Astrocyte of the hippocampus (primary cell): ENCODE results near the gene SIGLEC1.
A peak's percentile ranks its signal among the peaks of the same experiment; 100 is the strongest.

Experiments
- DNase-seq: peaks from one replicate; pipeline ENCODE4 v3.0.0; 2011; ENCODE audit warnings: low read depth, low spot score

Gene SIGLEC1

DNA sequence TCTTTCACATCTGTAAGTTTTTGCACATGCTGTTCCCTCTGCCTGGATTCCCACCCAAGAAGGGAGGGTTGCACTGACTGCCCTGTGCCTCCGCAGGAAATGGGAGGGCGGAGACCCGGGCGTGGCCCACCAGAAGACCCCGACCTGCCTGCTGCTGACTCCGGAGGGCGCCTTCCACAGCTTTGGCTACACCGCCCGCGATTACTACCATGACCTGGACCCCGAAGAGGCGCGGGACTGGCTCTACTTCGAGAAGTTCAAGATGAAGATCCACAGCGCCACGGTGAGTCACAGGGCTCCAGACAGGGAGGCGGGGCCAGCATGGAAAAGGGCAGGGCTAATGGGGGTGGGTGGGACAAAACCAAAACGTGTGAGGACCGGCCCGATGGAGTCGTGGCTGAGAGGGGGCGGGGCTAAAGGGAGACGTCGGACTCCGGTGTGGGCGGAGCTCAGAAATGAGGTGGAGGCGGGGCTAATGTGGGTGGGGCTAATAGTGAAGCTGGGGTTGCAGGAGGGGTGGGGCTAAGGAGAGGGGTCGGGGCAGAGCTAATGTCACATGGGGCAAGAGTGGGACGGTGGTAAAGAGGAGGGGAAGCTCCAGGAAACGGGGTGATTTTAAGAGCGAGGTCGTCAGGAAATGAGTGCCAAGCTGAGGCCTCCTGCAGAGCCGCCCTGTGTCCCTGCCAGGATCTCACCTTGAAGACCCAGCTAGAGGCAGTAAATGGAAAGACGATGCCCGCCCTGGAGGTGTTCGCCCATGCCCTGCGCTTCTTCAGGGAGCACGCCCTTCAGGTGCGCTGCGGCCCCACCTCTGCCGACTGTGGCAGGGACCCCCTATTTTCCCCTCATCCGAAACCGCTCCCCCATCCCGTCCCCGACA lies 32.6 kb upstream of the SIGLEC1 start:
- peak; percentile 64 for DNase-seq

DNA sequence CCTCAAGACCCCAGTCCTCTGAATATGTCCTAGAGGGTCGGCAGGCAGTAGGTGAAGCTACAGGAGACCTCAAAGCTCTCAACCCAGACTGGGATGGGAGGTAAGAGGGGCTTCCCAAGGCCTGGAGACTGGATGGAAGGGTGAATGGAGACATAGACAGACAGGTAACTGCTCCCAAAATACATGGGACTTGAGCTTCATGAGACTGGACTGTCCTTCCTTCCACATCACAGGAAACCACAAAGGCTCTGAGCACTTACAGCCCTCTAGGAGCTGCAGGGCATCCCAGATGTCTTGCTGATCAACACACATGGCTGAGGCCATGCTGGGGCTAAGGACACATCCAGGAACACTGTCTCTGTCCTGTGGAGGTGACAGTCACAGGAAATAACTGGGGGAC lies 31.6 kb upstream of the SIGLEC1 start:
- no peak for DNase-seq

DNA sequence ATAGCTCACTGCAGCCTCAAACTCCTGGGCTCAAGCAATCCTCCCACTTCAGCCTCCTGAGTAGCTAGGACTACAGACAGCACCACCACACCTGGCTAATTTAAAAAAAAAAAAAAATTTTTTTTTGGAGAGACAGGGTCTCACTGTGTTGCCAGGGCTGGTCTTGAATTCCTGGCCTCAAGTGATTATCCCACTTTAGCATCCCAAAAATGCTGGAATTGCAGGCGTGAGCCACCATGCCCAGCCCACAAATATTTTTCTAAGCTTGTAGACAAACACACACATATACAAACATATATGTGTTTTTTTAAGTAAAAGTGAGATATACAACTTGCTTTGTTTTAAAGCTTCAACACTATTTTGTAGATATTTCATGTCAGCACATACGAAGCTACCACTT lies 30.9 kb upstream of the SIGLEC1 start:
- no peak for DNase-seq

DNA sequence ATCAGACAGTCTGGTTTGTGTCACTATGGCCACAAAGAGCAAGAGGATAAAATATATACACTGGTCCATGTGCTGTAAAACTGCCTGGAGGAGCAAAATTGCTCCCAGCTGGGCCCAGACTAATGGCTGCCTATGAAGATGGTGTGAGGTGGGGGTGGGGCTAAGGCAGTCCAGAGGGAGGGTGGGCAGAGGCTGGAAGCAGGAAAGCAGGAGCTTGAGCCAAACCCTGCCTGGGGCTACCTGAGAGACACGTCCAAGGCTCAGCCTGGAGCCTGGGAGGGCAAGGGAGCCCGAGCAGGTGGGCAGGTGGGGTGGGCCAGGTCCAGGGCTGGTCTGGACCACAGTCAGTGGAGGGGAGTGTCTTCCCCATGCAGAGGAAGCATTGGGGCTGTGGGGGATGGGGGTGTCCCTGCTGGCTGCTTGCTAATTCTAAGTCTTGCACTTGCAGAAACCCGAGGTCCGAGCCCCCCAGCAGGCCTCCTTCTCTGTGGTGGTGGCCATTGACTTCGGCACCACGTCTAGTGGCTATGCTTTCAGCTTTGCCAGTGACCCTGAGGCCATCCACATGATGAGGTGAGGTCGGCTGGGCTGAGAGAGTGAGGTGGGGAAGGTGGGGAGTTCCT lies 29.5 kb upstream of the SIGLEC1 start:
- no peak for DNase-seq

DNA sequence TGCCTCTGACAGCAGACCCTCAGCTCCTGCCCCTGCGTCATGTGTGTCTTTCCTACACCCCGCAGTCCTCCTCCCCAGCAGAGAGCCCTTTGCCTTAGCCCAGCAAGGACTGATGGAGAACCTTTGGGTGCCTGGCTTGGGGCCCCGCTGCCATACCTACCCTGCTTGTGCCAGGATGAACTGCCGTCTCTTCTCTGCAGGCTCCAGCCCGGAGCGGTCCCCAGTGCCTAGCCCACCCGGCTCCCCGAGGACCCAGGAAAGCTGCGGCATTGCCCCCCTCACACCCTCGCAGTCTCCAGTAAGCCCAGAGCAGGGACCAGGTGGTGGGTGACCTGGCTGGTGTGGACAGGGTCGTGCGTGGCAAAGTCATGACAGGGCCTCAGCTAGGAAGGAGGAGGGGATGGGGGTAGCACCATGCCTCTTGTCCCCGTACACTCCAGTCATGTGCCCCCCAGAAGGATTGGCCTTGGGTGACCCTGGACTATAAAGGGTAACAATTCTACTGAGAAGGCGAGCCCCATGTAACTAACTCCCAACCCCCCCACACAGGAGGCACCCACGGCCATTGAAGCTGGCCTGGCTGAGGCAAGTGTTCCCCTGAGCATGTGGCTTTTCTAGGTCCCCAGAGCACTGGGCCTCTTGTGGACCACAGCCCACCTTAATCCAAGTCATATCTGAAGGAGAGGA lies 28.4 kb upstream of the SIGLEC1 start:
- DNase-seq = no peak

DNA sequence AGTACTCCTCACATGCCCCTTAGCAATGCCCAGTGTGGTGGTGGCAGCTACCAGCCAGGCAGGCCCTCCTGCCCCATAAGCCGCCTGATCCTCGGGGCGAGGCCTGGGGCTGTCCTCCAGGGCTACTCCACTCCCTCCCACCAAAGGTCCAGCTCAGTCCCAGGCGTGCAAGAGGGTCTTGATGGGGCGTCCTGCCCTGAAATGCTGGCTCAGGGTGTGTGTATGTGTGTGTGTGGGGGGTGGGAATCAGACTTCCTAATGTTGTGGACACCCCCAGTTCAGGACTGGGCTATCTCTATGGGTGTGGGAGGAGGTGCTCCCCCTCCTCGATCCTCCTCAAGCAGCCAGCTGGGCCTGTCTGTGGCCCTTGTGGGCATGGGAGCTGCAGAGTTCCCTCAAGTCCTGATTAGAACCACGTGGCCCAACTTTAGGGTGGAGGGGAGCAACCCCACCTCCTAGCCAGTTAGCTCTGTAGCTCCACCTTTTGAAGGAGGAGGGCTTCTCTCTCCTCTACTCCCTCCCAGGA lies 27.6 kb upstream of the SIGLEC1 start:
- DNase-seq = no peak

DNA sequence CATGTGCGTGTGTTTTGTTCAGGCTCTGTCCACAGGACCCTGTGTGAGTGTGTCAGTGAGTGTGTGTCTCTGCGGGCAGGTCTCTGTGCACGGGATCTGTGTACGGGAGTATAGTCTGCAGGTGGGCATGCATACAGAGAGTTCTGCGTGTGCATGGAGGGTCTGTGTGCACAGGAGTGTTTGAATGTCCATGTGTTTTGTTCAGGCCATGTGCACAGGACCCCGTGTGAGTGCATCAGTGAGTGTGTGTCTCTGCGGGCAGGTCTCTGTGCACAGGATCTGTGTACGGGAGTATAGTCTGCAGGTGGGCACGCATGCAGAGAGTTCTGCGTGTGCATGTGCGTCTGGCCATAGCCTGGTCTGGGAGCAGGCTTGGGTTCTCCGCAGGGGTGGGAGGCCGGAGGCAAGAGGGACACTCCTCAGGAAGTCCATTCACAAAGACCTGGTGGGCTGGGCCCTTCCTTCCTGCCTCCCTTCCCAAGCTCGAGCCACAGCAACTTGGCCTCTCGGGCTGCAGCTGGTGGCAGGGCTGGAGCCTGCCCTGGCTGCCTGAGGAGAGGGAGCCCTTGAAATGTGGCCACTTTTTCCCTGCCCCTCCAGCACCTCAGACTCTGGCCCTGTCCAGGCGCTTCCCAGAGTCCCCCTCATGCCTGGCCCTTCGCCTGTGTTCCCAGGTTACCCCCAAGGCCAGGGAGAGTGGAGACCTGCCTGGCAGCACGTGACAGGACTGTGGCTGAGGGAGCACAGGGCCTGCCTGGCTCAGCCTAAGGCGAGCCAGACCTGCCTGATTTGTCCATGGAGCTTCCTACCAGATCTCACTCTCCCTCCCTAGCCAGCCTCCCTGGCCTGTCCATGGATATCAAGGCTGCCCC lies 26.9 kb upstream of the SIGLEC1 start:
- DNase-seq = no peak

DNA sequence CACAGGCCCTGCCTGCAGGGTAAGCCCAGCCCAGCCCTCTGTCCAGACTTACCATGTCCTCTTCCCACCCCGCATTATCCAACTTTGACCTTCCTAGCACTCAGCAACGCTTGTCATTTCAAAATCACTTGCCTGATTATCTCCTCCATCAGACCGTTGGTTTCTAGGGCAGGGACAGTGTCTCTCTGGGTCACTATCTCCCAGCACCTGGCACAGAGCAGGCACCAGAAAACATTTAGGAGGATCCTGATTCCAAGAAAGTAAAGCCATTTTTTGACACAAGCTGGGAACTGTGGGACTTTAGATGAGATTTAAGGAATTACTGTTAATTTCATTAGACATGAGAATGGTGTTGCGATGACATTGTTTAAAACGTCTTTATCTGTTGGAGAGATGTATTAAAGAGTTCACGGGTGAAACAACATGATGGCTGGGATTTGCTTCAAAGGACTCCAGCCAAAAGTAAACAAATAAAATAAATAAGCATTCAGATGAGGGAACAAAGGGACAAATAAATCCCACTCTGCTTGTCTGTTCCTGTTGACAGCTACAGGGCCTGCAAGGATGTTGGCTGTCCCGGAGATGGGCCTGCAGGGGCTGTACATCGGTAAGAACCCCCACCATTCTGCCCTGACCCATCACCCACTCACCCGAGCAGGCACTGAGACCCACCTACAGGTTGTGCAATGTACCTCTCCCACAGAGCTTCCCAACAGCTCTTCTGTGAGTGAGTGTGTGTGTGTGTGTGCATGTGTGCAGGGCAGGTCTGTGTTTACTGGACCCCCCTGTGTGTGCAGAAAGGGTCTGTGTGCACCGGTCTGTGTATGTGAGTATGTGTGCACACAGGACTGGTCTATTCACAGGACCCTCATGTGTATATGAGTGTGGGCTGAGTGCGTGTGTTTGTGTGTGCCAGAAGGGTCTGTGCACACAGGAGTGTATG lies 26.0 kb upstream of the SIGLEC1 start:
- DNase-seq = no peak

DNA sequence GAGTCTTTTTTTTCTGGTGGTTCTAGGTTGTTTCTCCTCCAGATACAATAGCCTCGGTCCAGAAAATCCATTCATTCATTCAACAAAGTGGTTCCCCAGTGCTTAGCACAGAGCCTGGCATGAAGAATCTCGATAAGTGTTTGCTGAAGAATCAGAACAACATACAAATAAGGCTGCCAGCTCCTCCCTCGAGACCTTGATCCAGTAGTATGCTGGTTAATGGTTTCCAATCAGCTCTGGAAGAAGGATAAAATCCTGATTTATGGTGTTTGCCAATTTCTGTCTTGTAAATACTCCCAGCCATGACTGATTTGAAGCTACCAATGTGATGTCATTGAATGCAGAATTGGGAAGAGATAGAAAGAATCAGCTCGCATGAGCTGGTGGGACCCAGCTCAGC lies 23.4 kb upstream of the SIGLEC1 start:
- no peak for DNase-seq

DNA sequence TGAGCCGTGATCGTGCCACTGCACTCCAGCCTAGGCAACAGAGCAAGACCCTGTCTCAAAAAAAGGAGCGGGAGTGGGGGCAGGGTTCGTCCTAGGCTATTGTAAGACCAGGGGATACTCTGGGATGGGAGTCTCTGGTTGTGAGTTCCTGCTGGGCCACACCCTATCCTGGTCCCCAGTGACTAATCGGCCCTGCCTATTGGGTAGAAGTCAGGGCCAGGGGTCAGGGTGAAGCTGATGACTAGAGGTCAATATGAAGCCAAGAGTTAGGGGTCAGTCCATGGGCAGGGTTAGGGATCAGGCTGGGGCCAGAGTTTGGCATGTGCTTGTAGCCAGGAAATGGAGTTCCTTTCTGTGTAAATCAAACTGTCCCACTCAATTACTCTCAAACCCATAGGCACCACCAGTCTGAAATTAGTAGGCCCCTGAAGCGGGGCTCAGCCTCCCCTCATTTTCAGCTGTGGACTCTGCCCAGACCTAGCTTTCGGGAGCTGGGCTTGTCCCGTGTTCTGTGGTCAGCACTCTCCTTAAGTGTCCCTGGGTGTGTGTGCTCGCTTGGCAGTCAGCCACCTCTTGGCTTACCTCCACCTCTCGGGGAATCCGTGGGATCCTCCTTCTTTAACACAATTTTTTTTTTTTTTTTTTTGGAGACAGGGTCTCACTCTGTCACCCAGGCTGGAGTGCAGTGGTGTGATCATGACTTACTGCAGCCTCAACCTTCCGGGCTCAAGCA lies 21.9 kb upstream of the SIGLEC1 start:
- no peak for DNase-seq

DNA sequence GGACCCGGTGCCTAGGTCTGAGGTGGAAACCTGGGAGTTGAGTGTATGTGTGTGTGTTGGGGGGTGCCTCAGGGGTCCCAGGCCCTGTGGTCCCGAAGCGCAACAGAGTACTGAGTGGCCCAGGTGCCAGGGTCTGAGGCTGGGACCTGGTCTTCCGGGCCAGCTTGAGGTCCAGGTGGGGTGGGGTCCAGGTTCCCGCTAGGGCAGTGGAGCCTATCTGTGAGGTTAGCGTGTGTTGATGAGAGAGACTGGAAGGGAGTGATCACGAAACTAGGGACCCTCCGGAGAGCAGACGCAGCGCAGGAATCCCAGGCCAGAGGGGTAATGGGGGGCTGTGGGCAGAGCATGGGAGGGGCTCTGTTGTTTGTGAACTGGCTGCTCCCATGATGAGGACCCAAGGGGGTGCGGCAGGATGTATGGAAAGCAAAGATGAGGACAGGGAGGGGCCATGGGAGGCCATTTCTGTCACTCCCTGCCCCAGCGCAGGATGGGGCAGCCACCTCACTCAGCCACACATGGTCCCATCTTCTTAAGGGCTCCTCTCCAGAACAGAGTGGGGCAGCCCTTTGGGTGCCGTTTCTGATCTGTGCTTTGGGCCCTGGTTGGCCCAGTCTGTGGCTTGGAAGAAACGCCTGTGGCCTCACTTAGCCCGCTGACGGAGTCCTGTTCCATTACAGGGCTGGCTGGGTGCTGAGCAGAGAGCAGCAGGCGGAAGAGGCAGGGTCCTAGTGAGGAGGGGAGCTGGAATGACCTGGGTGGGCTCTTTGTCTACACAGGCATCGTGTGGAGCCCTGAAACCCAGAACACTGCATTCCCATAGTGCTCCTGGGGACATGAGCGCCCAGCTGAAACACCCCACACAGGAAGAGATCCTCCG lies 21.0 kb upstream of the SIGLEC1 start:
- no peak for DNase-seq

DNA sequence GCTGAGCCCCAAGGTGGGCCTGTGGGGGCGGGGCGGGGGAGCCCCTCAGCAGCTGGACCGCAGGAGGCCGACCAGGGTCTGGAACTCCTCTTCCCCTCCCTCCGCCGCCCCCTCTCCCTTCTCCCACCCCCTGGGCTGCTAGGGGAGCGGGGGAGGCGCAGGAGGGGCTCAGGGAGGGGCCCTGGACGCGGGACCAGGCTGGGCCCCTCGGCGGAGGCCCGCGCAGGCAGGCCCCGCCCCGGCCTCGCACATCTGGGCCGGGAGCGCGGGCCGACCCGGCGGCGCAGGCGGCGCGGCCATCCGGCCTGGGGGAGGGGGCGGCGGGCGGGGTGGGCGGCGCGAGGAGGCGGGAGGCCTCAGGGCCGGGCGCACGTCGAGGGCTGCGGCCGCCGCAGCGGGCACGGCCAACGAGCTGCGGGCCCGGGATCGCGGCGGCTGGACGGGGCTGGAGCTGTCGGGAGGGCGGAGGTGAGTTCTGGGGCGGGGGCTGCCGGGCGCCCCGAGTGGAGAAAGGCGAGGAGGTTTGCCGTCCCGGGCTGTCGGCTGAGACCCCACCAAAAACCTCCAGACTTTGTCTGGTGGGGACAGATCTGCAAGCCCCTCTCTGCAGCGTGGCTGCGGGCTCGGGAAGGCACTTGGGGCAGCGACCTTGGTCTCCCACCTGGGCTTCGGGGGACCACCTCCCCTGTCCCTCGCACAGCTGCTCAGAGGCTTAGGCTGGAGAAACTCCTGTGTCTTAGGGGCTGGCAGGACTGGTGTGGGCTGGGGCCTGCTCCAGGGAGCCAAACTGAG lies 20.1 kb upstream of the SIGLEC1 start, which contains the start of gene HSPA12B:
Gene HSPA12B, plus strand, starts transcription at position 359 of the 792 bp plus-strand sequence. CDS start 5,990 bp downstream, outside the sequence.
- no peak for DNase-seq

DNA sequence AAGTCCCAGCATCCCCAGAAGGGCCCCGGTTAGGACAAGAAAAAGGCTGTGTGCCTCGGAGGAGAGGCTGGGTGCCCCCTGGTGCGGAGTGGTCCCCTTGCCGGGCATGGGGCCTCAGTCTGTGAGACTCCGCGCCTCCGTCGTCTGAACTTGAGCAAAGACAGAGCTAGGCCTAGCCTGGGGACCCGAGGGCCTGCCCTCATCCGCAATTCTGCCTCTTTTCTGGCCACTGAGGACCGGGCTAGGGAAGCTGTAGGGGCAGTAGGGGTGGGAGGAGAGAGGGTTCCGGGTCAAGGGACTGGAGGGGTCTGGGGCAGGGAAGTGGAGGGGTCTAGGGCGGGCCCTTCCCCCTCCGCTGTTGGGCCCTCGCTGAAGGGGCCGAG lies 19.5 kb upstream of the SIGLEC1 start:
- no peak for DNase-seq

DNA sequence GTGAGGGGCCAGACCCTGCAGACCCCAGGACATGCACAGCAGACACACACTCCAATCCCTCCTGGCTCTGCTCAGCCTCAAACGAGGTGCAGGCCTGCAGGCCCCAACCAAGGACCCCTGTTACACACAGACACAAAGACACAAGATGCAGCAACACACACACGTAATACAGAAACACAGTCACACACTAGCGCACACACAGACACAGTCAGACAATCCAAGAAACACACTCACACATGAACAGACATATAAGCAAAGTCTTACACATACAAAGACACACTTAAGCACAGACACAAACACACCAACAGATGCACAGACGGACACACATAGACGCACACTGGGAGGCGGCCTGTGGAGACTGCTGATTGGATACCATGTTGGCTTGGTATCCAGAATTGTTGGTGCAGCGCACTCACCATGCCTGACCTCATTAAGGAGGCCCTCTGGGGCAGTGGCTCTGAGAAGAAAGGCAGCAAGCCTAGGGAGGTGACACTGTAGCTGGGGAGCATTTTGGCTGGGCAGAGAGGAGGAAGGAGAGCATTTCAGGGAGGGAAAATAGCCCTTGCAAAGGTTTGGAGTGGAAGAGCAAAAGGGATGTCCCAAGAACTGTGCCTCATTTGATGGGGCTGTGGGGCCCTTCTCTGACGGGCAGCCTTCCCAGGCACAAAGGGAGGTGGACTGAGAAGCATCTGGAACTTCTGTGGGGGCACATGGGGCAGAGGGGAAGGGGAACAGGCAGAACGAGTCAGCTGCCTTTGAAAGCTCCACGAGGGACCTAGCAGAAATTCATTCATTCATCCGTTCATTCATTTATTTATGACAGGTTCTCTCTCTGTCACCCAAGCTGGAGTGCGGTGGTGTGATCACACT lies 18.6 kb upstream of the SIGLEC1 start:
- no peak for DNase-seq

DNA sequence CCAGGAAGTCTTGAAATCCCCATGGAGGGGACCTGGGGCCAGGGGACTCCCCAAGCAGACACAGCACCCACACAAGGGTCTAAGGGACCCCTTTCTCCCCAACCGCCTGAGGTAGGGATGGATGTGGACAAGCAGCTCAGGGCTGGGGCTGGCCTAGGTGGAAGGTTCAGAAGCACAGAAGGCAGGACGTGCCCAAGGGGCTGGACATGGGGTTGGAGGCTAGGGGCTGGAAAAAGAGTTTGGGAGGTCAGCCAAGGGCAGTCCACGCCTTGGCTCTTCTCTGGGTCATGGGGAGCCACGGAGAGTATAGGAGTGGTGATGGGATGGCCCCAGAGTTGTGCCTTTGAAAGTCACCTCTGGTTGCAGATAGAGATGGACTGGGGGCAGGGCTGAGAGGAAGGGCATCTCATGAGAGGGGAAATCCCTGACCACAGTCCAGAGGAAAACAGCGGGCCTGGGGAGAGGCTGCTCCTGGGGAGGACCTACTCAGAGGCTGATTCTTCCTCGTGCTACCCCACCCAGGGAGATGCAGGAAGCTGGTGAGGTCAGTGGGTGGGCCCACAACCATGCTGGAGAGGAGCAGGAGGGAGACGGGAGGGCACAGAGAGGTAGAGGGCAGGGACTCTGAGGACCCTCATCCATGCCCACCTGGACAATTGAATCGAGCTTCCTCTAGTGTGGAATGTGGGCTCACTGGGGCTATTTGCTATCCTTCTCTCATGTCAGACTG lies 17.6 kb upstream of the SIGLEC1 start:
- DNase-seq = no peak

DNA sequence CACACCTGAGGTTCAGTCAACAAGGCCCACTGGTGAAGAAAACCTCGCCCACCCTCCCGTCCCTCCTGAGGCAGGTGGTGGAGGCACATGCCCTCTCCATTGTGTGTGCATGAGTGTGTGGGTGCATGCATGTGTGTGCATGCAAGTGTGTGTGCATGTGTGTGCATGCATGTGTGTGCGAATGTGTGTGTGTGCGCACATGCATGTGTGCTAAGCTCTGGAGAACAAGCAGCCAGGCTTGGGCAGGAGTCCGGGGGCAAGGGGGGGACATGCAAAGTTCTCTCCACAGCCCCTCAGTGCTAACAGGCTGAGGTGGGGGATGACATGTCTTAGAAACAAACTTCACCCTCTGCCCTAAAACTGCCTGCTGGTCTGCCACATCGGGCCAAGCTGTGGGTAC lies 17.0 kb upstream of the SIGLEC1 start:
- no peak for DNase-seq
